Psoas muscle (tissue), 8 donors: ENCODE results near the gene CCDC91. TPM values are rescaled to one million over a fixed set of nuclear protein-coding genes. Genes with fewer than 3 reads are reported as not detected.
"Not testable (repeated sequence)": the region's sequence is repeated elsewhere in the genome, so short reads cannot be mapped to it uniquely, and the experiment has no call there.

Experiments used
- ATAC-seq, 4 donors: fragments of 200-7000 bp; cut with Tn5 transposase; one replicate each; pipeline ENCODE4 v1.9.1; 2020; ENCODE audit warnings: moderate library complexity in 3 of 4, mild to moderate bottlenecking in 2 of 4
- DNase-seq, 2 donors: peaks; one replicate each; pipeline ENCODE4 v3.0.0-alpha.2; 2020
- H3K27ac ChIP-seq: fragments of 200-600 bp; one replicate; pipeline ENCODE4 v1.8.0; 2022
- H3K27me3 ChIP-seq, 3 donors: fragments of 200-600 bp in 1 of 3; one replicate each; pipeline versions ENCODE4 v1.6.1 to v1.8.0; 2013 to 2022; ENCODE audit warnings: low read length in 2 of 3, mild to moderate bottlenecking in 2 of 3, moderate library complexity in 1 of 3; ENCODE audit not compliant: insufficient read depth in 3 of 3
- H3K36me3 ChIP-seq, 2 donors: fragments of 200-600 bp in 1 of 2; one replicate each; pipeline versions ENCODE4 v1.6.1 to v1.8.0; 2013 to 2022; ENCODE audit warnings: low read depth in 1 of 2, mild to moderate bottlenecking in 1 of 2, moderate library complexity in 1 of 2; ENCODE audit not compliant: insufficient read depth in 1 of 2
- H3K4me1 ChIP-seq: fragments of 200-600 bp; one replicate; pipeline ENCODE4 v1.8.0; 2022
- H3K4me3 ChIP-seq: fragments of 200-600 bp; one replicate; pipeline ENCODE4 v1.8.0; 2022; ENCODE audit warnings: mild to moderate bottlenecking
- H3K9me3 ChIP-seq: fragments of 200-600 bp; one replicate; pipeline ENCODE4 v1.8.0; 2022
- CTCF ChIP-seq: fragments of 200-600 bp; IDR thresholded peaks from one replicate; pipeline ENCODE4 v1.8.0; 2022; ENCODE audit warnings: antibody characterized with exemption
- WGBS, 3 donors: extraction: QIAGEN DNeasy Blood & Tissue Kit; methylation state at CpG; one replicate each; pipeline versions ENCODE4 v1.1.6 to v1.1.7; 2013; 5-methylcytosine and 5-hydroxymethylcytosine counted together
- intact Hi-C, 2 donors: fragments of 100-400 bp; cut with DNase I; formaldehyde crosslinking; loops; one replicate each; pipeline versions ENCODE4 v1.11.0 to v1.14.2; 2022
- polyA plus RNA-seq, 3 donors: library from polyadenylated mRNA; stranded (reverse); fragments of 200-250 nt; gene quantifications; one replicate each; pipeline ENCODE4 v1.2.3, GENCODE V29; 2013
- total RNA-seq, 4 donors: library from RNA; stranded (reverse); fragmentation: NEBNext Ultra II Directional in 2 of 4; extraction: Animal tissue kit (Norgen Biotek cat#: 25700) in 2 of 4; gene quantifications; one replicate each; pipeline versions ENCODE4 v1.2.1 to v1.2.4, GENCODE V29; 2021 to 2023
- donor health status: healthy with polysubstance abuse.
- donor health status: DM: no; HTN: no; CAD: no; lungs with moderate emphysema.
- donor health status: Bipolar disorder and iron deficiency.
- donor health status: healthy.
- donor health status: DM: yes; HTN: yes; CAD: no.
- donor health status: DM: no; HTN: no; CAD: no.
- donor health status: DM: no; HTN: no; CAD: no.
- donor health status: DM: yes; HTN: yes; CAD: no.

The CCDC91 gene
- total and polyA plus RNA-seq, 7 donors: 18.4 to 47.2 (median 36.2) TPM

DNA sequence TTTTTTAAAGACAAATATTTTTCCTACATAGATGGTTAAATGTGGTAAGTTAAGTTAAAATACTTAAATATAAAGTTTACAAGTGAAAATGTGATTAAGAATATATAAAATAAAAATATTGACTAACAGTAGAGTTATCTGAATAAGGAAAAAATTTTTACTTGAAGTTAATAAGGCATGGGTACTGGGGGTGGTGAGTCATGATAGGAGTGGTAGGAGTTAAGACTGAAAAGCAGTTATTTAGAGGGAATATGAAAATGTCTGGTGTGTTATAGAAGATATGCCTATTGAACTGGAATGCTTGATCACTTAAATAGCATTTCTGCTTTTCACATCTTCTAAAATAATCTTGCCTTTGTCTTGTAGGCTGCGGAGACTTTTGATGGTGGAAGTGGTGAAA is 68.7 kb downstream of the CCDC91 start:
- H3K27ac ChIP-seq: no peak overlapping the region
- H3K4me3 ChIP-seq: no peak overlapping the region
- H3K9me3 ChIP-seq: no peaks in the 10 kb centered on the region
- H3K36me3 ChIP-seq: no peaks in the 10 kb centered on the region
- intact Hi-C loops: no loop called here
- TF ChIP-seq CTCF: no peak
- no peaks in the 10 kb centered on the region for H3K4me1 ChIP-seq
- H3K27me3 ChIP-seq: no peaks in the 10 kb centered on the region
- DNase-seq (no peak), ATAC-seq (no peak)
- WGBS, 3 donors: 96 to 100% (median 98%) methylated on average over 1 of the region's 1 CpG

- DNase-seq: no peak
- 57 to 68% (median 60%) methylated on average over 2 of the region's 2 CpGs for WGBS, 3 donors
- intact Hi-C loops: no loop called here
- TF ChIP-seq CTCF: no peak
- H3K36me3 ChIP-seq: no peaks in the 10 kb centered on the region
- no peak overlapping the region for H3K4me3 ChIP-seq
- H3K27ac ChIP-seq: no peak overlapping the region
- no peaks in the 10 kb centered on the region for H3K27me3 ChIP-seq
- H3K4me1 ChIP-seq: no peaks in the 10 kb centered on the region
- no peak for ATAC-seq
- peaks cover 6% of the 10 kb centered on the region for H3K9me3 ChIP-seq
Measured at GRCh38 chr12:28265435-28266042, 75.3 kb downstream of the CCDC91 start.

- intact Hi-C loops, DNase-seq, H3K27ac ChIP-seq, H3K4me3 ChIP-seq, ATAC-seq, H3K4me1 ChIP-seq, H3K36me3 ChIP-seq, H3K27me3 ChIP-seq: not testable (repeated sequence)
- peaks cover 25% of the 10 kb centered on the region for H3K9me3 ChIP-seq
- WGBS, 3 donors: 93 to 99% (median 95%) methylated on average over 5 of the region's 5 CpGs
Measured at GRCh38 chr12:28267920-28268607, 77.8 kb downstream of the CCDC91 start.

- H3K9me3 ChIP-seq: peaks cover 25% of the 10 kb centered on the region
- H3K27me3 ChIP-seq: no peaks in the 10 kb centered on the region
- 92 to 98% (median 96%) methylated on average over 3 of the region's 3 CpGs for WGBS, 3 donors
- intact Hi-C loops: no loop called here
- DNase-seq: no peak
- TF ChIP-seq CTCF: no peak
- H3K4me1 ChIP-seq: no peaks in the 10 kb centered on the region
- no peak for ATAC-seq
- H3K36me3 ChIP-seq: no peaks in the 10 kb centered on the region
- no peak overlapping the region for H3K27ac ChIP-seq
- H3K4me3 ChIP-seq: no peak overlapping the region
Measured at GRCh38 chr12:28268608-28269229, 78.5 kb downstream of the CCDC91 start.

- H3K27ac ChIP-seq: no peak overlapping the region
- H3K4me3 ChIP-seq: no peak overlapping the region
- H3K9me3 ChIP-seq: peaks cover 25% of the 10 kb centered on the region
- 97 to 100% (median 99%) methylated on average over 1 of the region's 1 CpG for WGBS, 3 donors
- no peak for DNase-seq
- H3K36me3 ChIP-seq: no peaks in the 10 kb centered on the region
- no peaks in the 10 kb centered on the region for H3K4me1 ChIP-seq
- ATAC-seq: no peak
- no peaks in the 10 kb centered on the region for H3K27me3 ChIP-seq
- intact Hi-C loops: no loop called here
- no peak for TF ChIP-seq CTCF
Measured at GRCh38 chr12:28269851-28270250, 79.6 kb downstream of the CCDC91 start.
